Left kidney (tissue), 2 donors: ENCODE results near the gene CHCHD6. TPM values are rescaled to one million over a fixed set of nuclear protein-coding genes. Genes with fewer than 3 reads are reported as not detected.

Experiments
- DNase-seq: peaks from one replicate; pipeline ENCODE4 v3.0.0-alpha.2; 2013
- polyA plus RNA-seq: library from polyadenylated mRNA; unstranded; fragments of 120-200 nt; gene quantifications from one replicate; pipeline ENCODE4 v1.2.1, GENCODE V29; 2013; ENCODE audit not compliant: insufficient read length

CHCHD6 gene
- polyA plus RNA-seq, 1 donor, result 15.8 TPM

GRCh38 chr3:126894475-126894874 lies 190.4 kb downstream of the CHCHD6 start:
- no peak for DNase-seq

GRCh38 chr3:126895178-126896066 lies 191.4 kb downstream of the CHCHD6 start:
- DNase-seq, result no peak

- no peak for DNase-seq
Observed at GRCh38 chr3:126896067-126896441, 192.0 kb downstream of the CHCHD6 start.

- no peak for DNase-seq
Observed at GRCh38 chr3:126896968-126897367, 192.9 kb downstream of the CHCHD6 start.

GRCh38 chr3:126897943-126898342 lies 193.9 kb downstream of the CHCHD6 start:
- no peak for DNase-seq

- no peak for DNase-seq
Observed at GRCh38 chr3:126900859-126901540, 197.0 kb downstream of the CHCHD6 start.

GRCh38 chr3:126901631-126902030 lies 197.6 kb downstream of the CHCHD6 start:
- DNase-seq, result no peak

- no peak for DNase-seq
Observed at GRCh38 chr3:126903521-126903920, 199.5 kb downstream of the CHCHD6 start.

- no peak for DNase-seq
Observed at GRCh38 chr3:126907557-126907956, 203.5 kb downstream of the CHCHD6 start.

GRCh38 chr3:126908752-126909275 lies 204.8 kb downstream of the CHCHD6 start:
- DNase-seq, result no peak

- DNase-seq, result no peak
Observed at GRCh38 chr3:126910231-126910630, 206.2 kb downstream of the CHCHD6 start.

- DNase-seq, result no peak
Observed at GRCh38 chr3:126911162-126912026, 207.4 kb downstream of the CHCHD6 start.

- no peak for DNase-seq
Observed at GRCh38 chr3:126912027-126912422, 208.0 kb downstream of the CHCHD6 start.

GRCh38 chr3:126912491-126913195 lies 208.6 kb downstream of the CHCHD6 start:
- DNase-seq, result no peak

- DNase-seq, result no peak
Observed at GRCh38 chr3:126913524-126913923, 209.5 kb downstream of the CHCHD6 start.

- DNase-seq, result no peak
Observed at GRCh38 chr3:126914226-126914625, 210.2 kb downstream of the CHCHD6 start.

- no peak for DNase-seq
Observed at GRCh38 chr3:126915015-126915414, 211.0 kb downstream of the CHCHD6 start.

- DNase-seq, result no peak
Observed at GRCh38 chr3:126916546-126916945, 212.5 kb downstream of the CHCHD6 start.

GRCh38 chr3:126917232-126917804 lies 213.3 kb downstream of the CHCHD6 start:
- DNase-seq, result no peak

GRCh38 chr3:126918355-126918821 lies 214.3 kb downstream of the CHCHD6 start:
- DNase-seq, result no peak
